IPS DF 6.9 (cell line): ENCODE data around the gene TMEM151A.

Experiments used
- DNase-seq: peaks from one replicate; pipeline ENCODE4 v3.0.0-alpha.2; 2013; ENCODE audit warnings: low read depth, low spot score
- H3K27ac ChIP-seq: one replicate; pipeline ENCODE4 v1.5.1; 2013; ENCODE audit warnings: low read length, control low read depth
- H3K27me3 ChIP-seq: 2 replicates; pipeline ENCODE4 v1.6.1; 2013; ENCODE audit warnings: mild to moderate bottlenecking, low read length; ENCODE audit not compliant: control insufficient read depth, insufficient read depth
- H3K36me3 ChIP-seq: 2 replicates; pipeline ENCODE4 v1.6.1; 2013; ENCODE audit warnings: low read length; ENCODE audit not compliant: control insufficient read depth, insufficient read depth
- H3K4me1 ChIP-seq: 2 replicates; pipeline ENCODE4 v1.6.1; 2013; ENCODE audit warnings: low read length; ENCODE audit not compliant: control insufficient read depth, insufficient read depth
- H3K4me3 ChIP-seq: 2 replicates; pipeline ENCODE4 v1.5.1; 2013; ENCODE audit warnings: mild to moderate bottlenecking, low read length
- H3K9me3 ChIP-seq: 2 replicates; pipeline ENCODE4 v1.6.1; 2013; ENCODE audit warnings: low read length, inconsistent platforms; ENCODE audit not compliant: control insufficient read depth, insufficient read depth
- WGBS: extraction: QIAGEN DNeasy Blood & Tissue Kit; methylation state at CpG from one replicate; pipeline ENCODE4 v1.1.7; 2013; ENCODE audit warnings: mixed read lengths, missing lambda C conversion rate; ENCODE audit not compliant: insufficient read length, insufficient coverage; 5-methylcytosine and 5-hydroxymethylcytosine counted together

The TMEM151A gene

GRCh38 chr11:66267039-66267378 is 24.7 kb upstream of the TMEM151A start:
- H3K36me3 ChIP-seq, result peaks cover 25% of the 10 kb centered on the region
- H3K4me3 ChIP-seq, result peak overlapping the region; percentile 48; the same call in 1 of the 2 replicates
- no peaks in the 10 kb centered on the region for H3K9me3 ChIP-seq
- no peak overlapping the region for H3K27ac ChIP-seq
- no peaks in the 10 kb centered on the region for H3K27me3 ChIP-seq
- DNase-seq, result no peak
- H3K4me1 ChIP-seq, result 0 out of 2 replicates have a peak, but pooled peaks cover 3% of the 10 kb centered on the region
- no CpG with 5 or more reads among the region's 13 CpGs for WGBS

GRCh38 chr11:66267379-66268243 is 24.1 kb upstream of the TMEM151A start:
- DNase-seq, result no peak
- peaks cover 23% of the 10 kb centered on the region for H3K36me3 ChIP-seq
- 0 out of 2 replicates have a peak, but pooled peaks cover 3% of the 10 kb centered on the region for H3K4me1 ChIP-seq
- peak overlapping the region; percentile 48; the same call in 1 of the 2 replicates for H3K4me3 ChIP-seq
- no CpG with 5 or more reads among the region's 61 CpGs for WGBS
- H3K27me3 ChIP-seq, result no peaks in the 10 kb centered on the region
- no peak overlapping the region for H3K27ac ChIP-seq
- H3K9me3 ChIP-seq, result no peaks in the 10 kb centered on the region

- H3K27me3 ChIP-seq, result no peaks in the 10 kb centered on the region
- no peak within 1 kb of the TSS for H3K27ac ChIP-seq
- WGBS, result no CpG with 5 or more reads among the region's 64 CpGs
- no peaks in the 10 kb centered on the region for H3K9me3 ChIP-seq
- H3K36me3 ChIP-seq, result peaks cover 23% of the 10 kb centered on the region
- DNase-seq, result peak; percentile 100
- H3K4me1 ChIP-seq, result 0 out of 2 replicates have a peak, but pooled peaks cover 3% of the 10 kb centered on the region
- peak within 1 kb of the TSS; percentile 71 for H3K4me3 ChIP-seq
Measured at GRCh38 chr11:66268244-66268951, 23.3 kb upstream of the TMEM151A start, which contains the start of gene RAB1B. TSS of gene RAB1B (plus strand) at chr11:66268639. CDS start at chr11:66268680, 41 bp downstream.

- peaks cover 17% of the 10 kb centered on the region for H3K36me3 ChIP-seq
- 0 out of 2 replicates have a peak, but pooled peaks cover 3% of the 10 kb centered on the region for H3K4me1 ChIP-seq
- no peak overlapping the region for H3K27ac ChIP-seq
- no peaks in the 10 kb centered on the region for H3K9me3 ChIP-seq
- DNase-seq, result no peak
- peak overlapping the region; percentile 71 for H3K4me3 ChIP-seq
- H3K27me3 ChIP-seq, result no peaks in the 10 kb centered on the region
- WGBS, result no CpG with 5 or more reads among the region's 32 CpGs
Measured at GRCh38 chr11:66268952-66269905, 22.5 kb upstream of the TMEM151A start.

- H3K27me3 ChIP-seq, result no peaks in the 10 kb centered on the region
- no peak for DNase-seq
- peaks cover 5% of the 10 kb centered on the region; the same call in 1 of the 2 replicates for H3K36me3 ChIP-seq
- no peak overlapping the region for H3K4me3 ChIP-seq
- 0 out of 2 replicates have a peak, but pooled peaks cover under 1% of the 10 kb centered on the region for H3K4me1 ChIP-seq
- no peak overlapping the region for H3K27ac ChIP-seq
- WGBS, result no CpG with 5 or more reads among the region's 7 CpGs
- H3K9me3 ChIP-seq, result no peaks in the 10 kb centered on the region
Measured at GRCh38 chr11:66271816-66272215, 19.9 kb upstream of the TMEM151A start.

GRCh38 chr11:66272596-66272995 is 19.1 kb upstream of the TMEM151A start:
- no peaks in the 10 kb centered on the region for H3K27me3 ChIP-seq
- no peak overlapping the region for H3K4me3 ChIP-seq
- no peaks in the 10 kb centered on the region for H3K4me1 ChIP-seq
- H3K27ac ChIP-seq, result no peak overlapping the region
- 0 out of 2 replicates have a peak, but pooled peaks cover 5% of the 10 kb centered on the region for H3K36me3 ChIP-seq
- no peaks in the 10 kb centered on the region for H3K9me3 ChIP-seq
- no CpG with 5 or more reads among the region's 2 CpGs for WGBS
- no peak for DNase-seq

GRCh38 chr11:66274219-66274618 is 17.5 kb upstream of the TMEM151A start:
- Histone ChIP-seq H3K36me3 (0 out of 2 replicates have a peak, but pooled peaks cover 5% of the 10 kb centered on the region), H3K4me3 (no peak overlapping the region), H3K9me3 (no peaks in the 10 kb centered on the region), H3K27ac (no peak overlapping the region), H3K4me1 (0 out of 2 replicates have a peak, but pooled peaks cover 3% of the 10 kb centered on the region), H3K27me3 (no peaks in the 10 kb centered on the region)
- DNase-seq, result no peak
- no CpG with 5 or more reads among the region's 1 CpG for WGBS

- no peak overlapping the region for H3K27ac ChIP-seq
- H3K9me3 ChIP-seq, result no peaks in the 10 kb centered on the region
- H3K27me3 ChIP-seq, result no peaks in the 10 kb centered on the region
- no peak for DNase-seq
- H3K4me3 ChIP-seq, result no peak overlapping the region
- 0 out of 2 replicates have a peak, but pooled peaks cover 5% of the 10 kb centered on the region for H3K36me3 ChIP-seq
- WGBS, result no CpG with 5 or more reads among the region's 8 CpGs
- 0 out of 2 replicates have a peak, but pooled peaks cover 3% of the 10 kb centered on the region for H3K4me1 ChIP-seq
Measured at GRCh38 chr11:66275396-66275795, 16.3 kb upstream of the TMEM151A start.

GRCh38 chr11:66275984-66276612 is 15.6 kb upstream of the TMEM151A start:
- no peak overlapping the region for H3K4me3 ChIP-seq
- H3K36me3 ChIP-seq, result 0 out of 2 replicates have a peak, but pooled peaks cover 5% of the 10 kb centered on the region
- no peak for DNase-seq
- no peaks in the 10 kb centered on the region for H3K9me3 ChIP-seq
- 0 out of 2 replicates have a peak, but pooled peaks cover 3% of the 10 kb centered on the region for H3K4me1 ChIP-seq
- no peak overlapping the region for H3K27ac ChIP-seq
- H3K27me3 ChIP-seq, result no peaks in the 10 kb centered on the region
- WGBS, result no CpG with 5 or more reads among the region's 14 CpGs
